ENCODE results near the gene PAQR4.

GRCh38 chr16:2974319-2975056 lies 5.3 kb downstream of the PAQR4 start:
- no peak for TF ChIP-seq MAX (IDR thresholded peaks at IDR 0.05; ENCODE audit: low read depth)
- TF ChIP-seq POLR2AphosphoS5 (IDR thresholded peaks at IDR 0.05; ENCODE audit: low read depth, low read length), result no peak
- TF ChIP-seq TCF12 (IDR thresholded peaks at IDR 0.05), result no peak
- no peak for TF ChIP-seq JUND (IDR thresholded peaks at IDR 0.05)
- TF ChIP-seq CTCF (IDR thresholded peaks at IDR 0.05), result no peak
- TF ChIP-seq NRF1 (IDR thresholded peaks at IDR 0.05; ENCODE audit: low read depth, low read length), result no peak
- TF ChIP-seq MEF2A (IDR thresholded peaks at IDR 0.05; ENCODE audit: borderline replicate concordance, low read depth), result no peak
- TF ChIP-seq REST (IDR thresholded peaks at IDR 0.05; ENCODE audit: low read depth, low read length), result no peak
- no peak for TF ChIP-seq EP300 (IDR thresholded peaks at IDR 0.05; ENCODE audit: borderline replicate concordance in 1 of 2, low read depth in 1 of 2, low read length in 1 of 2)
- TF ChIP-seq YY1 (IDR thresholded peaks at IDR 0.05; ENCODE audit: low read depth), result no peak
- TF ChIP-seq SIN3A (IDR thresholded peaks at IDR 0.05; ENCODE audit: borderline replicate concordance, low read depth, low read length), result no peak

Measured in SK-N-SH (cell line).